GM19023 (cell line): ENCODE results near the gene RNPC3.
"Not testable (repeated sequence)": the region's sequence is repeated elsewhere in the genome, so short reads cannot be mapped to it uniquely, and the experiment has no call there.

Source experiments
- ATAC-seq: cut with Tn5 transposase; IDR thresholded peaks from one replicate; pipeline ENCODE4 v1.9.1; 2021; ENCODE audit warnings: mild to moderate bottlenecking, moderate library complexity; ENCODE audit not compliant: unreplicated experiment

Gene RNPC3

DNA sequence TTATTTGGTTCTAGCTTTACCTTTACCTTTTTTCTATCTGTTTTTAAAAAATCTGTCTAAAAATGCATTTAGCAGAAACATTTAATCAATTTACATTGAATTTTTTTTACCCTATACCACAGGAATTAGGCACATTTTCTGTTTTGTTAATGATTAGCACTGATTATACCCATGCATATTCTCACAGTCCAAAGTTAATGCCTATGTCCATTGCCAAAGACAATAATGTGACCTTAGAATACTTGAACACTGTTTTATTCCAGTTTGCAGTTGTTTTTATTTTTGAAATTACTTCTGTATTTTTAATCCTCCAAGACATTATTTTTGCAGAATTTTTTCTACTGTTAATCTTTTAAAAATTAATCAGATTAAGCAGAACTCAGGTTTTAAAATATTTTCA lies 34.9 kb downstream of the RNPC3 start:
- no peak for ATAC-seq

DNA sequence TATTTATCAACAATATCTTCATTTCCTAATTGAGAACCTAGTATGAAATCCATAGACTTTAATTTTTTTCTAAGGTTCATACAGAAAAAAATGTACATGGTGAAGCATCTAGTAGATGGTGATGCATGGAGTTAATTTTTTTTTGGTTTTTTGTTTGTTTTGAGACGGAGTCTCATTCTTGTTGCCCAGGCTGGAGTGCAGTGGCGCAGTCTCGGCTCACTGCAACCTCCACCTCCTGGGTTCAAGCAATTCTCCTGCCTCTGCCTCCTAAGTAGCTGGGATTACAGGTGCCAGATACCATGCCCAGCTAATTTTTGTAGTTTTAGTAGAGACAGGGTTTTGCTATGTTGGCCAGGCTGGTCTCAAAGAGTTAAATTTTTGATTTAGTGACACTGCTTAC lies 35.6 kb downstream of the RNPC3 start:
- not testable (repeated sequence) for ATAC-seq

DNA sequence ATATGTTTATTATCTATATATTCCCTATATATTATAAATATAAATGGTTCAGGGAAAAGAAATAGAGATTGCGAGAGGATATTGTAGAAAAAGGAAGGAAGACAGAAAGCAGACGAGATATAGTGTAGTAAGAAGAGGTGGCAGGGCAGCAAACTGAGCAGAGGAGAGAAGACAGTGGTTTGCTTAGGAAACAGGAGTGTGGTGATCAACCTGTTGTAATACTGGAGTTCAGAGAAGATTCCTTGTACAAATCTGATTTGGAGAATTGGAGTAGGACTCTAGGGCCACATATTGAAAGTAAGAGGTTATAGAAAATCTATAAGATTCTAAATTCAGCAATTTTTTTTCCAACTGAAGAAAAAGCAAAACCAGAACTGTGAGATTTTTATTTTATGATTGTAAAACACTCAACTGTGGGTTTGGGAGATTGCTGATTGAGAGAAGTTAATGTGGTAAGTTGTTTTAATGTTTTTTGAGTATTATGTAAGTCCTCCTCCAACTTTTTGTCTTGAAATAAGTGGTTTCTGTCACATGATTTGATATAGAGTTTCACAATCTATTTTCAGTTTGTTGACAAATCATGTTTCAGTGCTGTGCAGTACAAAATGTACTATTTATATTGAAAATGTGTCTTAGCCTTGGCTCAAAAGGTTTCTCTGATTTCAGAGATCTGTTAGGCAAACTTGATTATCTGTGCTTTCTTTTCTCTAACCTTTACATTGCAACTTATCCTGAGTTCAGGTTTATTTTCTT lies 36.3 kb downstream of the RNPC3 start:
- ATAC-seq = peak; percentile 82

DNA sequence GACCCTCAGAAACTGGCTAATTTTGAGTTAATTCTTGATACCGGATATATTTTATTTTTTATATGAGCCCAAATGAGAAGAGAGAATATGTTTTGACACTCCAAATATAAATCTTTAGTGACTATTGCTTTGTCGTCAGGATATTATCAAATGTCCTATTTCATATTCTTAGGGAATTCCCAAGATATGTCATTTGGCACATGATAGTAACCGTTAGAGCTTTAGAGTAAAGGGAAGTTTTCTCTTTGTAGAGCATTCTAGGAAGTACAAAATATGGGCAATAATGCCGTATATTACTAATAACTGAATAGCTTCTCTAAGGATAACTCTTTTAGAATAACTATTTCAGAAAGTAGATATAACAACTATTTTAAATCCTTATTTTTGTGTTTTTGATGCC lies 37.6 kb downstream of the RNPC3 start:
- no peak for ATAC-seq

DNA sequence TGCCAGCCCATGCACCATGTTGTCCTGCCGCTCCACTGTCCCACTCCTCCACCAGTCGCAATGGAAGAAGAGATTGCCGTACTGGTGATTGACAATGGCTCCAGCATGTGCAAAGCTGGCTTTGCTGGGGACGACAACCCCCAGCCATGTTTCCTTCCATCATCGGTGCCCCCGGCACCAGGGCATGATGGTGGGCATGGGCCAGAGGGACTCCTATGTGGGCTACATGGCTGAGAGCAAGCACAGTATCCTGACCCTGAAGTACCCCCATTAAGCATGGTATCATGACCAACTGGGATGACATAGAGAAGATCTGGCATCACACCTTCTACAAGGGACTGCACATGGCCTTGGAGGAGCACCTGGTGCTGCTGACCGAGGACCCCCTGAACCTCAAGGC lies 44.0 kb downstream of the RNPC3 start:
- ATAC-seq = no peak

DNA sequence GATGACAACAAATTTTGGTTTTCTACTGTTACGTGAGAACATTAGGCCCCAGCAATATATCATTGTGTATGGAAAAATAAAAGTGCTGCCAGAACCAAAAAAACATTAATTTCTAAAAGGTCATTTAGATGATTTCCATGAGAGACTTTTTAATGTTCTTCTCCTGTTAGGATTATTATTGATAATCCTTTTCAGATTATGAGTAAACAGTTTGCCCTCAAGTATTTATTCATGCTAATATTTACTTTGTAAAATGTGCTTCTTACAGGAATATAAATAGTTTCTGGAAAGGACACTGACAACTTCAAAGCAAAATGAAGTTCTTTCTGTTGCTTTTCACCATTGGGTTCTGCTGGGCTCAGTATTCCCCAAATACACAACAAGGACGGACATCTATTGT lies 45.8 kb downstream of the RNPC3 start, which contains the start of gene AMY2B:
TSS of gene AMY2B (plus strand) at position 301 of the 400 bp plus-strand sequence. CDS start at position 315, 14 bp downstream.
- ATAC-seq = not testable (repeated sequence)

DNA sequence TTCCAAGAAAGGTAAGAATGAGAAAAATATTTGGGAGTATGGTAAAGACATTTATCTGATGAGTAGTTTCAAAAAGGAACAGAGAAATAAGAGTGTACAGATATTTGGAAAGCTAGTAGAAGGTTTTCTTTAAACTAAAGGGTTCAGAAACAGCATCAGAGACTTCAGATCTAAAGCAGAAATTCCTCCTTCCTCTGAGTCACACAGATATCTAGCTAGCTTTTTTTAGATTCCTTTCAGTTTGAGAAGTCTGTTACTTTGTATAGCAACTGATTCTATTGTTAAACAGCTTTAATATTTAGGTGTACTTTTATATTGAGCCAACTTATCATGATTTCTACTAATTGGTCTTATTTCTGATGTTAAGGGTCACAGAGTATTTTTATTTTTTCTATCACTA lies 50.6 kb downstream of the RNPC3 start:
- ATAC-seq = no peak

DNA sequence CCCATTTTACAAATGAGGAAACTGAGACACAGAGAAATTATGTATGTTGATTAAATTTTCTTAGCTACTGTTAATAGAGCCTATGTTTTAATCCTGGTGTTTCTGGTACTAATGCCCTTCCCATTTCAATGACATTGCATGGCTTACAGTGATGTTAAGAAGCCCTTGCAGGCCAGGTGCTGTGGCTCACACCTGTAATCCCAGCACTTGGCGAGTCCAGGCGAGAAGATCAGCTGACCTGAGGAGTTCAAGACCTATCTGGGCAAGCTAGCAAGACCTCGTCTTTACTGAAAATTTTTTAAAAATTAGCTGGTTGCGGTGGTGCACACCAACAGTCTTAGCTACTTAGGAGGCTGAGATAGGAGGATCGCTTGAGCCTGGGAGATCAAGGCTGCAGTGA lies 51.3 kb downstream of the RNPC3 start:
- not testable (repeated sequence) for ATAC-seq

DNA sequence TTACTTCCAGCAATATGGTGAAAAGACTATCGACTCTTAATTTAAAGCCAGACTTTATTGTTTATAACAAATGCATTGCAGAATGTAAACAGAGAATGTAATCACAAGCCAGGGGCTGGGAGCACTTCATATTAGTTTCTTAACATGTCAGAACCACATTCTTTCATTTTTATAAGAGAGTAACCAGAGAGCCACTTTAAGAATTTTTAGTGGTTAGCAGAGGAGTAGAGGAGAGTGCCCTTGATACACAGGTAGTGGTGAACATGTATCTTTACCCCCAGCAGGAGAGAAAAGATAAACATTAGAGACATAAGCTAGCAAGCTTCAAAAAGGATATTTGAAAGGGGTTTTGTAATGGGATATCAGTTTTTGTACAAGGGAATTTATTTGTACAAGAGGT lies 57.0 kb downstream of the RNPC3 start:
- ATAC-seq = no peak

DNA sequence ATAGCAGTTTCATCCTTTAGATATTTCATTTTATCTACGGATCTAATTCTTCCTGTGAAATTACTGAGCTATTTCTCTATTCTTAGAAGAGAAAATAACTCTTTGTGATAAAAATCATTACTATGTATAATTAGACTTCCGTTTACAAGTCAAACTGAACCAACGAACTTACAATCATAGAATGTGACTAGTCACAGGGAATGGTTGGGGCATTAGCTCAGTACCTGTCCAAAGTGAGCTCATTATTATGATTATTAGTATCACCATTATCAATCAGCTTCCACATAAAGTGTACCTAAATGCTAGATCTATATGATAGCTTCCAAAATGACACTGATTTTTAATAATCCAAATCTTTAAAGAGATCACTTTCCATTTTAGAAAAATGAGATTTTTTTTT lies 58.4 kb downstream of the RNPC3 start:
- ATAC-seq = no peak

DNA sequence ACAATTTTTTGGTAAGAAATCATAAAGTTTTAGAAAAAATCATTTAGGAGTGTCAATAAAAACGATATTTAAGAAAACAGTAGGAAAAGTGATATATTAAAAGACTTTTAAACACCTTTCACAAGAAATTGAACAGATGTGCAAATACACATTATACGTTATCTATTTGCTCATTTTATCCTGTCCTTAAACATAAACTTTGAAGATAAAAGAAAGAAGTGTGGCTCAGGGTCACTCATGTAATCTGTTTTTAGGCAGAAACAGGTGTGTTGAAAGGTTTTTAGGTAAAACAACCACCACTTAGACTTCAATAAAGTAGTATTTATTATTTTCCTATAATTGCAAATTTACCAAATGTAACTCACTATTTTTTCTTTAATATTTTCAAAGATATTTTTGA lies 59.0 kb downstream of the RNPC3 start:
- no peak for ATAC-seq

DNA sequence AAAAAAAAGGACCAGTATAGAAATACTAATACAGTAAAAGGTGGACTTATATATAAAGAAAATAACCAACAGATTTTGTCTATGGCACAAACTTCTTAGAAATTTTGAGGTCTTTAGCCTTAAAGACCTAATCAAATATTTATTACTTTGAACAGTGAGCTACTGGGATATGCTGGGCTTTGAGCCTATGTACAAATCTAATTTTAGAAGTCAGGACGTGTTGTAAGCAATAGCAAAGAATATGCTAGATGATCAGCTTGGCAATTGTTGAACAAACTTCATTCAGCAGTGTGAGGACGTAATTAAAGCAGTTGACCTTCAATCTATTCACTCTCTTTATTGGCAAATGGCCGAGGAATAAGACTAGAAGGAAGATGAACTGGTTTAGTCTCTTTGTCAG lies 77.2 kb downstream of the RNPC3 start:
- not testable (repeated sequence) for ATAC-seq
